Measurements from ENCODE around the gene SLC38A8. TPM values are rescaled to one million over a fixed set of nuclear protein-coding genes. Genes with fewer than 3 reads are reported as not detected.

The SLC38A8 gene
- total RNA-seq, 4 donors from 2014 or later = not detected

DNA sequence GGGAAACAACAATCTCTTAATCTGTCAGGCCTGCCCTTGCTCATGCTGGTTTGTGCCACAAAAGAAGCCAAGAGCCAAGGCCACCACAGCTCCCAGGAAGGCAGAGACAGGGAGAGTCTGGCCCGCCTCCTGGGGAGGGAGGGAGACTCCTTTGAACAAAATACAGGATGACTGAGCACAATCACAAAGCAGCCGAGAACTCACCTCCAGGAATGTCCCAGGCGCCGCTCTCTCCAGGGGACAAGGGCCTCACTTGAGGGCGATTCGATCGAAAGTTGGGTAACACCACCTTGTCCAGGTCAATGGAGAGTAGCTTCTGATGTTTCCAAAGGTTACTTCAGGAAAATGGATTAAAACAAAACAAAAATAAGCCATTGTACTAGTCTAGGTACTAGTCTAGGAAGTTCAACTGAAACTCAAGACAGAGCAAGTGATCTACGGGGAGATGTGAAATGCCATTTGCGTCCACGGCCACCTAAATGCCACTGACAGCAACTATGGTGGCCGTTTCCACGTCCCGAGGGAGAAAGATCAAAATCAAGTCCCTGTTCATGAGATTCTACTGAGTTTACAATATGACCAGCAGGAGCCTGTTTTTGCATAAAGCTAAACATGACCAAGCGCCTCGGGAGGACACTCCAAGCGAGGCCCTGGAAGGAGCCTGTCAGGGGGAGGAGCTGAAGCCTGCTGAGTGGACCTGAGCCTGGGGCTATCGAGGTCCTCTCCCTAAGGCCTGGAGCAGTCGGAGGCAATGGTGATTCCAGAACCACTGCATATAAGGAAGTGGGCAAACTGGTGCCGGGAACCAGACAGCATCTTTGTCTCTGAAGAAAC, 13.4 kb upstream of the SLC38A8 start:
- H3K4me3 ChIP-seq = no peak overlapping the region
- no peaks in the 10 kb centered on the region for H3K9me3 ChIP-seq
- H3K36me3 ChIP-seq = peaks cover 0 to 100% (median 38%) of the 10 kb centered on the region in 3 donors
- H3K27me3 ChIP-seq = no peaks in the 10 kb centered on the region
- H3K4me1 ChIP-seq = no peaks in the 10 kb centered on the region
- TF ChIP-seq EP300 (IDR thresholded peaks at IDR 0.05) (no peak), POLR2A (IDR thresholded peaks at IDR 0.05) (no peak), CTCF (IDR thresholded peaks at IDR 0.05) (no peak)
- WGBS, 2 donors = 82 to 91% methylated on average over 19 of the region's 19 CpGs
- H3K27ac ChIP-seq = no peak overlapping the region
- DNase-seq (ENCODE audit: low spot score in 2 of 2) = no peak

DNA sequence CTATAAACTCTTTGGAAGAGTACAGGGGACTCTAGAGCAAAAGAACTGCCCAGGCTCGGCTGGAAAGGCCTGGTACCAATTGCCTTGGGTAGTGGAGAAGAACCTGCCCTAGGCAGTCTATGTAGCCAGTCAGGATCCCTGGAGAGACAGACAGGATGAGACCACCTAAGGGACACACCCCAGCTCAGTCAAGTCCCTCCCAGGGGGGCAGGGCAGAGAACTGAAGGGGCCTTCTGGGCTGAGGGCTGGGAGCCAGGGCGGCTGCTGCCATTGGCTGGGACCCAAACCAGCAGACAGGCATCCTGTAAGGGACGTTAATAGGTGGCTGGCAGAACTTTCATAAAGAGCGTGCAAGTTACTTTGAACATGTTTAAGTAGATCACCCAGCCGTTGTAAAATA, 12.8 kb upstream of the SLC38A8 start:
- DNase-seq (ENCODE audit: low spot score in 2 of 2) = no peak
- Histone ChIP-seq H3K36me3 (peaks cover 0 to 97% (median 32%) of the 10 kb centered on the region in 3 donors), H3K27ac (no peak overlapping the region), H3K27me3 (no peaks in the 10 kb centered on the region), H3K9me3 (no peaks in the 10 kb centered on the region), H3K4me3 (no peak overlapping the region), H3K4me1 (no peaks in the 10 kb centered on the region)
- WGBS, 2 donors = 46 to 65% methylated on average over 5 of the region's 5 CpGs
- TF ChIP-seq POLR2A (IDR thresholded peaks at IDR 0.05) (no peak), EP300 (IDR thresholded peaks at IDR 0.05) (no peak), CTCF (IDR thresholded peaks at IDR 0.05) (no peak)

GRCh38 chr16:84054916-84055315, 12.3 kb upstream of the SLC38A8 start:
- WGBS, 2 donors = 74 to 76% methylated on average over 13 of the region's 13 CpGs
- H3K27ac ChIP-seq = no peak overlapping the region
- H3K4me3 ChIP-seq = no peak overlapping the region
- TF ChIP-seq EP300 (IDR thresholded peaks at IDR 0.05) = no peak
- TF ChIP-seq POLR2A (IDR thresholded peaks at IDR 0.05) = no peak
- TF ChIP-seq CTCF (IDR thresholded peaks at IDR 0.05) = no peak
- H3K36me3 ChIP-seq = peaks cover 0 to 97% (median 28%) of the 10 kb centered on the region in 3 donors
- DNase-seq (ENCODE audit: low spot score in 2 of 2) = no peak
- no peaks in the 10 kb centered on the region for H3K4me1 ChIP-seq
- no peaks in the 10 kb centered on the region for H3K27me3 ChIP-seq
- no peaks in the 10 kb centered on the region for H3K9me3 ChIP-seq

DNA sequence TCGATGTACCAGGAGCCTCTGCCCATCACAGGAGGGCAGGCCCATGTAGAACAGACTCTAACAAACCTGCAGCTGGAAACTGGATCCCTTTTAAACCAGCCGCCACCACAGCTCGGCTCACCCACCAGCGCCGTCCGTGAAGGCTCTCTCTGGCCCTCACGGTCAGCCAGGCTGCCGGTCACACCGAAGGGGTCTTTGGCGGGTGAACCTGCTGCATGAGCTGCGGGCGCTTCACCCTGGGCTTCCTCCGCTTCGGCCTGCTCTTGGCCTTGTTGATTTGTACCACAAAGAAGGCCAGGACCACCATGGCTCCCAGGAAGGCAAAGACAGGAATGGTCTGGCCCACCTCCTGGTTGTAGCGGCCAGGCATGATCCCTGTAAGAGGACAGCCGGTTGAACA, 11.7 kb upstream of the SLC38A8 start:
- TF ChIP-seq EP300 (IDR thresholded peaks at IDR 0.05) (no peak), CTCF (IDR thresholded peaks at IDR 0.05) (no peak), POLR2A (IDR thresholded peaks at IDR 0.05) (no peak)
- Histone ChIP-seq H3K9me3 (no peaks in the 10 kb centered on the region), H3K36me3 (peaks cover 0 to 97% (median 27%) of the 10 kb centered on the region in 3 donors), H3K27me3 (no peaks in the 10 kb centered on the region), H3K27ac (no peak overlapping the region), H3K4me1 (no peaks in the 10 kb centered on the region), H3K4me3 (no peak overlapping the region)
- WGBS, 2 donors = 94 to 96% methylated on average over 16 of the region's 16 CpGs
- no peak for DNase-seq (ENCODE audit: low spot score in 2 of 2)

DNA sequence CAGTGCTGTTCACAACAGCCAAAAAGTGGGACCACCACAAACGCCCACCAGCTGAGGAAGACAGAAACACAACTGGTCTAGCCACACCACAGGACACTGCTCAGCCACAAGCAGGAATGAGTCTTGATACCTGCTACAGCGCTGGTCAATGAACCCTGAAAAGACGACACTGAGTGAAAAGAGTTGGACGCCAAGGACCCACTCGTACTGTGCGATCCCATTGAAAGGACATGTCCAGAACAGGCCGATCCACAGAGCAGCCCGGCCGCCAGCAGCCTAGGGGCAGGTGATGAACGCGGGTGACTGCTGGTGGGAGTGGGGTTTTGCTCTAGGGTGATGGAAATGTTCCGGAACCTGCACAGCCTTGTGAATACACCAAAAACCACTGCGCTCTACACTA, 10.6 kb upstream of the SLC38A8 start:
- Histone ChIP-seq H3K4me3 (no peak overlapping the region), H3K9me3 (no peaks in the 10 kb centered on the region), H3K27me3 (no peaks in the 10 kb centered on the region), H3K27ac (no peak overlapping the region), H3K36me3 (peaks cover 0 to 96% (median 26%) of the 10 kb centered on the region in 3 donors), H3K4me1 (no peaks in the 10 kb centered on the region)
- DNase-seq (ENCODE audit: low spot score in 2 of 2) = no peak
- TF ChIP-seq CTCF (IDR thresholded peaks at IDR 0.05) (no peak), POLR2A (IDR thresholded peaks at IDR 0.05) (no peak), EP300 (IDR thresholded peaks at IDR 0.05) (no peak)
- WGBS, 2 donors = 90 to 93% methylated on average over 13 of the region's 13 CpGs
